Measurements from ENCODE around the gene EDRF1. TPM values are rescaled to one million over a fixed set of nuclear protein-coding genes. Genes with fewer than 3 reads are reported as not detected.

EDRF1 gene
- total RNA-seq, 1 experiment from 2014 or later, result 32.9 TPM

- H3K27ac Mint-ChIP-seq, result no peak overlapping the region
- POLR2A ChIA-PET, result no interaction called here
- H3K9me3 Mint-ChIP-seq, result no peaks in the 10 kb centered on the region
- peaks cover 3% of the 10 kb centered on the region for H3K27me3 Mint-ChIP-seq (ENCODE audit: low read depth)
- DNase-seq (ENCODE audit: low spot score) (no peak), ATAC-seq (no peak)
- CTCF ChIA-PET, result no interaction called here
- H3K4me3 Mint-ChIP-seq, result no peak overlapping the region
- H3K36me3 Mint-ChIP-seq, result no peaks in the 10 kb centered on the region
- no peak for TF ChIP-seq AR (CRISPR knock-in tag; IDR thresholded peaks at IDR 0.05)
- no peak for TF ChIP-seq JAZF1 (CRISPR knock-in tag; IDR thresholded peaks at IDR 0.05)
- TF ChIP-seq FOXP1 (CRISPR knock-in tag; IDR thresholded peaks at IDR 0.05; ENCODE audit: borderline replicate concordance), result no peak
- TF ChIP-seq ZNF219 (CRISPR knock-in tag; IDR thresholded peaks at IDR 0.05; ENCODE audit: borderline replicate concordance), result no peak
- no peaks in the 10 kb centered on the region for H3K4me1 Mint-ChIP-seq
These were observed 34.9 kb upstream of the EDRF1 start for GRCh38 chr10:125684581-125684980.

- no peaks in the 10 kb centered on the region for H3K4me1 Mint-ChIP-seq
- CTCF ChIA-PET, result interaction anchor here (1.6 kb wide), 1 partner anchor 166 kb away, joined by 3 read pairs; no protein-coding TSS in a partner anchor
- POLR2A ChIA-PET, result no interaction called here
- DNase-seq (ENCODE audit: low spot score), result no peak
- H3K4me3 Mint-ChIP-seq, result no peak overlapping the region
- H3K9me3 Mint-ChIP-seq, result no peaks in the 10 kb centered on the region
- ATAC-seq, result no peak
- H3K27me3 Mint-ChIP-seq (ENCODE audit: low read depth), result no peaks in the 10 kb centered on the region
- no peak for TF ChIP-seq SMAD4 (CRISPR knock-in tag; IDR thresholded peaks at IDR 0.05)
- no peak for TF ChIP-seq CREB1 (CRISPR knock-in tag; IDR thresholded peaks at IDR 0.05)
- TF ChIP-seq CTCF (IDR thresholded peaks at IDR 0.05), result no peak
- no peak for TF ChIP-seq ZNF138 (CRISPR knock-in tag; conservative IDR thresholded peaks at IDR 0.05)
- no peak for TF ChIP-seq ESRRA (CRISPR knock-in tag; IDR thresholded peaks at IDR 0.05; ENCODE audit: borderline replicate concordance)
- H3K27ac Mint-ChIP-seq, result no peak overlapping the region
- H3K36me3 Mint-ChIP-seq, result no peaks in the 10 kb centered on the region
These were observed 31.9 kb upstream of the EDRF1 start for GRCh38 chr10:125687507-125688185.

GRCh38 chr10:125689955-125690569, 29.4 kb upstream of the EDRF1 start:
- H3K27ac Mint-ChIP-seq, result no peak overlapping the region
- H3K4me1 Mint-ChIP-seq, result 0 out of 2 replicates have a peak, but pooled peaks cover 2% of the 10 kb centered on the region
- H3K9me3 Mint-ChIP-seq, result no peaks in the 10 kb centered on the region
- ATAC-seq (no peak), DNase-seq (ENCODE audit: low spot score) (no peak)
- CTCF ChIA-PET, result no interaction called here
- no peaks in the 10 kb centered on the region for H3K36me3 Mint-ChIP-seq
- H3K27me3 Mint-ChIP-seq (ENCODE audit: low read depth), result no peaks in the 10 kb centered on the region
- POLR2A ChIA-PET, result no interaction called here
- no peak overlapping the region for H3K4me3 Mint-ChIP-seq
- TF ChIP-seq PRDM15 (CRISPR knock-in tag; IDR thresholded peaks at IDR 0.05) (no peak), IRF2 (CRISPR knock-in tag; IDR thresholded peaks at IDR 0.05; ENCODE audit: borderline replicate concordance, low read depth) (no peak), NR1H2 (CRISPR knock-in tag; IDR thresholded peaks at IDR 0.05) (no peak), ZNF121 (CRISPR knock-in tag; IDR thresholded peaks at IDR 0.05) (no peak), TP53 (CRISPR knock-in tag; IDR thresholded peaks at IDR 0.05) (no peak), PRRX2 (CRISPR knock-in tag; IDR thresholded peaks at IDR 0.05) (no peak), CDX4 (CRISPR knock-in tag; IDR thresholded peaks at IDR 0.05; ENCODE audit: borderline replicate concordance) (no peak), ZNF219 (CRISPR knock-in tag; IDR thresholded peaks at IDR 0.05; ENCODE audit: borderline replicate concordance) (no peak), ZBTB21 (CRISPR knock-in tag; IDR thresholded peaks at IDR 0.05; ENCODE audit: borderline replicate concordance) (no peak), GABPB1 (CRISPR knock-in tag; IDR thresholded peaks at IDR 0.05) (no peak)
